ENCODE measurements around the gene ZNF76. TPM values are rescaled to one million over a fixed set of nuclear protein-coding genes. Genes with fewer than 3 reads are reported as not detected.
A peak's percentile ranks its signal among the peaks of the same experiment; 100 is the strongest.

Gene ZNF76
- total and polyA plus RNA-seq, 9 of the 15 experiments (the other 6 are each of a cell fraction or from before 2014, with no cell fraction given): 1.2 to 17.8 (median 10.7) TPM

DNA sequence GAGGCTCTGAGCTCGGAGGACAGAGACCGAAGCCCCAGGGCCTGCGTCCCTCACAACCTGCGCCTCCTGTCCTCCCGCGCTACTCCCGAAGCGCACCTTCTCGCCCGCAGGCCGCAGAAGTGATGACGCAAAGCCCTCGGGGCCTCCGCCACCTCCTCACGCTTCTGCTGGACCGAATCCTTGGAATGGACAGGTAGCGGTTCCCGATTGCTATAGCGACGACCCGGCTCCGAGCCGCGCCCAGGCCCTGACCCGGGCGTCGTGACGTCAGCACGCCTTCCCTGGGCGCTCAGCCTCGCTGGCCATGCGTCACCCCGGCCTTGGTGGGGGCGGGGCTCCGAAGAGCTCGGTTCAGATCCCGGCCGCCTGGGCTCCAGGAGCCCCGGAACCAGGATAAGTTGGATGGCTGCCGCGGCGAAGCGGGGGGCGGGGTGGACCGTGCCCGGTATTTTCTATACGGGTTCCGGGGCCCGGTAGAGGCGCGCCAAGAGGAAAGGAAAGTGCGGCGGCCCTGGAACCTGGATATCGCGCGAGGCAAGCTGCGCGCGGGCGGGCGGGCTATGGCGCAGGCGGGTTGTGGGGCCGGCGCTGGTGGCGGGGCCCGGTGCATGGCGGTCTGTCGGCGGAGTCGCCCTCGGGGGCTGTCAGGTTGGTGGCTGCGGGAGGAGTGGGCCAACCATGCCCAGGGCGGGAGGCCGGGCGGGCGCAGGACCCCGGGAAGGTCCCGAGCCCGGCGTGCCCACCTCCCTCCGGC, at the start of gene ZNF76 (continued):
- TF ChIP-seq, protein P1, sequence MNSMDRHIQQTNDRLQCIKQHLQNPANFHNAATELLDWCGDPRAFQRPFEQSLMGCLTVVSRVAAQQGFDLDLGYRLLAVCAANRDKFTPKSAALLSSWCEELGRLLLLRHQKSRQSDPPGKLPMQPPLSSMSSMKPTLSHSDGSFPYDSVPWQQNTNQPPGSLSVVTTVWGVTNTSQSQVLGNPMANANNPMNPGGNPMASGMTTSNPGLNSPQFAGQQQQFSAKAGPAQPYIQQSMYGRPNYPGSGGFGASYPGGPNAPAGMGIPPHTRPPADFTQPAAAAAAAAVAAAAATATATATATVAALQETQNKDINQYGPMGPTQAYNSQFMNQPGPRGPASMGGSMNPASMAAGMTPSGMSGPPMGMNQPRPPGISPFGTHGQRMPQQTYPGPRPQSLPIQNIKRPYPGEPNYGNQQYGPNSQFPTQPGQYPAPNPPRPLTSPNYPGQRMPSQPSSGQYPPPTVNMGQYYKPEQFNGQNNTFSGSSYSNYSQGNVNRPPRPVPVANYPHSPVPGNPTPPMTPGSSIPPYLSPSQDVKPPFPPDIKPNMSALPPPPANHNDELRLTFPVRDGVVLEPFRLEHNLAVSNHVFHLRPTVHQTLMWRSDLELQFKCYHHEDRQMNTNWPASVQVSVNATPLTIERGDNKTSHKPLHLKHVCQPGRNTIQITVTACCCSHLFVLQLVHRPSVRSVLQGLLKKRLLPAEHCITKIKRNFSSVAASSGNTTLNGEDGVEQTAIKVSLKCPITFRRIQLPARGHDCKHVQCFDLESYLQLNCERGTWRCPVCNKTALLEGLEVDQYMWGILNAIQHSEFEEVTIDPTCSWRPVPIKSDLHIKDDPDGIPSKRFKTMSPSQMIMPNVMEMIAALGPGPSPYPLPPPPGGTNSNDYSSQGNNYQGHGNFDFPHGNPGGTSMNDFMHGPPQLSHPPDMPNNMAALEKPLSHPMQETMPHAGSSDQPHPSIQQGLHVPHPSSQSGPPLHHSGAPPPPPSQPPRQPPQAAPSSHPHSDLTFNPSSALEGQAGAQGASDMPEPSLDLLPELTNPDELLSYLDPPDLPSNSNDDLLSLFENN (IDR thresholded peaks at IDR 0.05; ENCODE audit: low read depth in 2 of 2, low read length in 2 of 2): no peak
- TF ChIP-seq SMARCA5 (IDR thresholded peaks at IDR 0.05): no peak
- TF ChIP-seq ZNF408 (CRISPR knock-in tag; IDR thresholded peaks at IDR 0.05; ENCODE audit: low read depth): no peak
- TF ChIP-seq HOXB6 (CRISPR knock-in tag; IDR thresholded peaks at IDR 0.05; ENCODE audit: borderline replicate concordance): no peak
- TF ChIP-seq ZNF79 (CRISPR knock-in tag; IDR thresholded peaks at IDR 0.05; ENCODE audit: low read depth): no peak
- TF ChIP-seq DPF2 (IDR thresholded peaks at IDR 0.05): no peak
- TF ChIP-seq, protein P2, sequence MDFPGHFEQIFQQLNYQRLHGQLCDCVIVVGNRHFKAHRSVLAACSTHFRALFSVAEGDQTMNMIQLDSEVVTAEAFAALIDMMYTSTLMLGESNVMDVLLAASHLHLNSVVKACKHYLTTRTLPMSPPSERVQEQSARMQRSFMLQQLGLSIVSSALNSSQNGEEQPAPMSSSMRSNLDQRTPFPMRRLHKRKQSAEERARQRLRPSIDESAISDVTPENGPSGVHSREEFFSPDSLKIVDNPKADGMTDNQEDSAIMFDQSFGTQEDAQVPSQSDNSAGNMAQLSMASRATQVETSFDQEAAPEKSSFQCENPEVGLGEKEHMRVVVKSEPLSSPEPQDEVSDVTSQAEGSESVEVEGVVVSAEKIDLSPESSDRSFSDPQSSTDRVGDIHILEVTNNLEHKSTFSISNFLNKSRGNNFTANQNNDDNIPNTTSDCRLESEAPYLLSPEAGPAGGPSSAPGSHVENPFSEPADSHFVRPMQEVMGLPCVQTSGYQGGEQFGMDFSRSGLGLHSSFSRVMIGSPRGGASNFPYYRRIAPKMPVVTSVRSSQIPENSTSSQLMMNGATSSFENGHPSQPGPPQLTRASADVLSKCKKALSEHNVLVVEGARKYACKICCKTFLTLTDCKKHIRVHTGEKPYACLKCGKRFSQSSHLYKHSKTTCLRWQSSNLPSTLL (IDR thresholded peaks at IDR 0.05): peak; percentile 95
- TF ChIP-seq ZNF282 (CRISPR knock-in tag; IDR thresholded peaks at IDR 0.05): no peak
- peak; percentile 60 to 89 (median 89) for TF ChIP-seq YY1 (IDR thresholded peaks at IDR 0.05; ENCODE audit: borderline replicate concordance in 1 of 3, control insufficient read depth in 1 of 3, extremely low read depth in 1 of 3, insufficient read depth in 3 of 3, insufficient read length in 1 of 3, insufficient replicate concordance in 2 of 3, low read depth in 1 of 3, low read length in 2 of 3)

All from K562 (cell line).